HL-60 (cell line): ENCODE data around the gene KATNAL2.

Experiments
- DNase-seq, 2 experiments: peaks; one replicate each; pipeline ENCODE4 v3.0.0-alpha.2; 2010 to 2020; ENCODE audit warnings: low read depth in 1 of 2, low spot score in 1 of 2
- H3K27ac ChIP-seq: fragments of 250-450 bp; sonication (Bioruptor Pico); replicated peaks from 2 replicates; pipeline ENCODE4 v1.5.1; 2020; ENCODE audit warnings: mild to moderate bottlenecking, moderate library complexity
- H3K27me3 ChIP-seq: fragments of 250-450 bp; sonication (Bioruptor Pico); 2 replicates; pipeline ENCODE4 v1.5.1; 2021; ENCODE audit warnings: mild to moderate bottlenecking, moderate library complexity; ENCODE audit not compliant: insufficient read depth, poor library complexity, severe bottlenecking
- H3K4me3 ChIP-seq: replicated peaks from 2 replicates; pipeline ENCODE4 v1.5.1; 2011; ENCODE audit warnings: mild to moderate bottlenecking, control low read depth, low read length; ENCODE audit not compliant: insufficient read depth
- GABPA ChIP-seq: IDR thresholded peaks from 2 replicates; pipeline ENCODE4 v1.6.1; 2012; ENCODE audit warnings: low read depth
- POLR2AphosphoS5 ChIP-seq: IDR thresholded peaks from 2 replicates; pipeline ENCODE4 v1.6.1; 2012; ENCODE audit warnings: low read depth
- SPI1 ChIP-seq: IDR thresholded peaks from 2 replicates; pipeline ENCODE4 v1.6.1; 2012; ENCODE audit warnings: low read depth, mild to moderate bottlenecking, borderline replicate concordance
- TF ChIP-seq, protein P1 (sequence below): IDR thresholded peaks from 2 replicates; pipeline ENCODE4 v1.6.1; 2012; ENCODE audit warnings: low read depth; ENCODE audit not compliant: insufficient replicate concordance
- TF ChIP-seq, protein P2 (sequence below): IDR thresholded peaks from one replicate; pipeline ENCODE4 v1.5.1; 2011; ENCODE audit warnings: low read length, control low read depth, inconsistent platforms; ENCODE audit not compliant: insufficient read depth

KATNAL2 gene

DNA sequence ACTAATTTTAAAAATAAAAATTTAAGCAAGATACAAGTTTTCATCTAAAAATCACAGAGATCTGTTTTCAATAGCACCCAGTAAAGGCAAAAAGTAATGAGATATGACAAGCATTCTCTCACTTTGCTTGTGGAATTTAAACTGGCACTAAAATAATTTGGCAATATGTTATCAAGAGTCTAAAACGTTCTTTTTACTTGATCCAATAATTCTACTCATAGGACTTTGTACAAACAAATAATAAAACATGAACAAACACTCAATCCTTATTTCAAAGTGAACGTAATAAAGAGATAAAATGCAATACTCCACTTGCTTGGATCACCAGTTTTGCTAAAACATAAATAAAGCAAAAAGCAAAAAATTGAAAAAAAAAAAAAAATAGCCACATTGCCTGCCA is 30.5 kb upstream of the KATNAL2 start:
- no peak overlapping the region for H3K27ac ChIP-seq
- no peak overlapping the region for H3K4me3 ChIP-seq
- TF ChIP-seq POLR2AphosphoS5 = no peak
- TF ChIP-seq, protein P1, sequence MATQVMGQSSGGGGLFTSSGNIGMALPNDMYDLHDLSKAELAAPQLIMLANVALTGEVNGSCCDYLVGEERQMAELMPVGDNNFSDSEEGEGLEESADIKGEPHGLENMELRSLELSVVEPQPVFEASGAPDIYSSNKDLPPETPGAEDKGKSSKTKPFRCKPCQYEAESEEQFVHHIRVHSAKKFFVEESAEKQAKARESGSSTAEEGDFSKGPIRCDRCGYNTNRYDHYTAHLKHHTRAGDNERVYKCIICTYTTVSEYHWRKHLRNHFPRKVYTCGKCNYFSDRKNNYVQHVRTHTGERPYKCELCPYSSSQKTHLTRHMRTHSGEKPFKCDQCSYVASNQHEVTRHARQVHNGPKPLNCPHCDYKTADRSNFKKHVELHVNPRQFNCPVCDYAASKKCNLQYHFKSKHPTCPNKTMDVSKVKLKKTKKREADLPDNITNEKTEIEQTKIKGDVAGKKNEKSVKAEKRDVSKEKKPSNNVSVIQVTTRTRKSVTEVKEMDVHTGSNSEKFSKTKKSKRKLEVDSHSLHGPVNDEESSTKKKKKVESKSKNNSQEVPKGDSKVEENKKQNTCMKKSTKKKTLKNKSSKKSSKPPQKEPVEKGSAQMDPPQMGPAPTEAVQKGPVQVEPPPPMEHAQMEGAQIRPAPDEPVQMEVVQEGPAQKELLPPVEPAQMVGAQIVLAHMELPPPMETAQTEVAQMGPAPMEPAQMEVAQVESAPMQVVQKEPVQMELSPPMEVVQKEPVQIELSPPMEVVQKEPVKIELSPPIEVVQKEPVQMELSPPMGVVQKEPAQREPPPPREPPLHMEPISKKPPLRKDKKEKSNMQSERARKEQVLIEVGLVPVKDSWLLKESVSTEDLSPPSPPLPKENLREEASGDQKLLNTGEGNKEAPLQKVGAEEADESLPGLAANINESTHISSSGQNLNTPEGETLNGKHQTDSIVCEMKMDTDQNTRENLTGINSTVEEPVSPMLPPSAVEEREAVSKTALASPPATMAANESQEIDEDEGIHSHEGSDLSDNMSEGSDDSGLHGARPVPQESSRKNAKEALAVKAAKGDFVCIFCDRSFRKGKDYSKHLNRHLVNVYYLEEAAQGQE = no peak
- no peak for TF ChIP-seq SPI1
- TF ChIP-seq, protein P2, sequence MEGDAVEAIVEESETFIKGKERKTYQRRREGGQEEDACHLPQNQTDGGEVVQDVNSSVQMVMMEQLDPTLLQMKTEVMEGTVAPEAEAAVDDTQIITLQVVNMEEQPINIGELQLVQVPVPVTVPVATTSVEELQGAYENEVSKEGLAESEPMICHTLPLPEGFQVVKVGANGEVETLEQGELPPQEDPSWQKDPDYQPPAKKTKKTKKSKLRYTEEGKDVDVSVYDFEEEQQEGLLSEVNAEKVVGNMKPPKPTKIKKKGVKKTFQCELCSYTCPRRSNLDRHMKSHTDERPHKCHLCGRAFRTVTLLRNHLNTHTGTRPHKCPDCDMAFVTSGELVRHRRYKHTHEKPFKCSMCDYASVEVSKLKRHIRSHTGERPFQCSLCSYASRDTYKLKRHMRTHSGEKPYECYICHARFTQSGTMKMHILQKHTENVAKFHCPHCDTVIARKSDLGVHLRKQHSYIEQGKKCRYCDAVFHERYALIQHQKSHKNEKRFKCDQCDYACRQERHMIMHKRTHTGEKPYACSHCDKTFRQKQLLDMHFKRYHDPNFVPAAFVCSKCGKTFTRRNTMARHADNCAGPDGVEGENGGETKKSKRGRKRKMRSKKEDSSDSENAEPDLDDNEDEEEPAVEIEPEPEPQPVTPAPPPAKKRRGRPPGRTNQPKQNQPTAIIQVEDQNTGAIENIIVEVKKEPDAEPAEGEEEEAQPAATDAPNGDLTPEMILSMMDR = no peak
- TF ChIP-seq GABPA = no peak
- DNase-seq = no peak
- no peaks in the 10 kb centered on the region for H3K27me3 ChIP-seq

DNA sequence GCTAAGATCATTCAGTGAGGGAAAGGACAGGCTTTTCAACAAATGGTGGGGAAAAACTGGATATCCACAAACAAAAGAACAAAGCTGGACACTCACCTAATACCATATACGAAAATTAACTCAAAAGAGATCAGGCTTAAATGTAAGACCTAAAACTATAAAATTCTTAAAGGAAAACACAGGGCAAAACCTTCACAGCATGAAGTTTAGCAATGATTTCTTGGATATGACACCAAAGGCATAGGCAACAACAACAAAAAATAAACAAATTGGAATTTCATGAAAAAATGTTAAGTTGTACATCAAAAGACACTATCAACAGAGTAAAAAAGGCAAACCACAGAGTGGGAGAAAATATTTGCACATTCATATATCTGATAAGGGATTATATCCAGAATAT is 28.4 kb upstream of the KATNAL2 start:
- no peak for DNase-seq
- TF ChIP-seq SPI1 (no peak), GABPA (no peak), POLR2AphosphoS5 (no peak)
- TF ChIP-seq, protein P2 = no peak
- TF ChIP-seq, protein P1 = no peak
- Histone ChIP-seq H3K27me3 (no peaks in the 10 kb centered on the region), H3K4me3 (no peak overlapping the region), H3K27ac (no peak overlapping the region)

DNA sequence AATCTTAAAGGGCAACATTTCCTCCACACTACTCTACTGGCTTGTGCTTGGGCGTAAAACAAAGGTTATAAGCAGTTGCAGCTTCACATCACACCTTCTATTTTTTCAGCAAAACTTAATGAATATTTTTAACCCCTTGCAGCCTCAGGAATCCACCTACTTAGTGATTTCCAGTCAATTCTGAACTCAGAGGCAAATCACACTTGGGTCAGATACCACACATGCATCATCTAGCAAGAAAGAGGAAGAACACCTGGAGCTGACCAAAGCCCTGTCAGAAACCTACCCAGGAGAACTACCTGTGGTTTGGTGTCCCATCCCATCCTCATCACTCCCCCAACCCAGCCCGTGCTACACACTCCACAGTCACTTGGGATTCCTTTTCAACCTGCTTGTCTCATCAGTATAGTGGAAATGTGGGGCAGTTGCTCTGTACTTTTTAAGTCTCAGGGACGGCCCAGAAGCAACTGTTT is 25.6 kb upstream of the KATNAL2 start:
- H3K4me3 ChIP-seq = no peak overlapping the region
- no peak overlapping the region for H3K27ac ChIP-seq
- DNase-seq = no peak
- TF ChIP-seq, protein P1 = no peak
- TF ChIP-seq SPI1 (no peak), POLR2AphosphoS5 (no peak), GABPA (no peak)
- TF ChIP-seq, protein P2 = no peak
- no peaks in the 10 kb centered on the region for H3K27me3 ChIP-seq
